ENCODE results near the gene ATAD3C.

ATAD3C gene

DNA sequence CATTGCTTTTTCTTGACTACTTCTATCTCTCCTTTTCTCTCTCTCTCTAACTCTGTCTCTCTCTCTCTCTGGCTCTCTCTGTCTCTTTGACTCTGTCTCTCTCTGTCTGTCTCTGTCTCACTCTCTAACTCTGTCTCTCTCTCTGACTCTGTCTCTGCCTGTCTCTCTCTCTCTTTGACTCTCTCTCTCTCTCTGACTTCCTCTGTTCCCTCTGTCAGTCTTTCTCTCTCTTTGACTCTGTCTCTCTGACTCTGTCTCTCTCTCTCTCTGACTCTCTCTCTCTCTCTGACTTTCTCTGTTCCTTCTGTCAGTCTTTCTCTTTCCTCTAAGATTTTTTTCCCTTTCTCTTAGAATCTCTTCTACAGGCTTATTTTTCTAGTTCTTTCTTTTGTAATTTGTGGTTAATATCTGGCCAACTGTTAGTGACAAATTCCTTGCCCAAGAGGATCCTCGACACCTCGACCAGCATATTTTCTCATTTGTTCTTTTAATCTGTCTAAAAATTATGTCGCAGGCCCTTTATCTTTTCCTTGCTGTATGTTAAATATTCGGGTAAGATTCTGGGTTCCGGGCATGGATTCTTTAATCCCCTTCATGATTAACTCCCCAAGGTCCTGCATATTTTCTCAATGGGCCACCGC lies at the start of gene ATAD3C:
ATAD3C (plus strand) TSS at position 591 of the 641 bp plus-strand sequence. CDS start 995 bp downstream, outside the sequence.
- TF ChIP-seq, protein P1, sequence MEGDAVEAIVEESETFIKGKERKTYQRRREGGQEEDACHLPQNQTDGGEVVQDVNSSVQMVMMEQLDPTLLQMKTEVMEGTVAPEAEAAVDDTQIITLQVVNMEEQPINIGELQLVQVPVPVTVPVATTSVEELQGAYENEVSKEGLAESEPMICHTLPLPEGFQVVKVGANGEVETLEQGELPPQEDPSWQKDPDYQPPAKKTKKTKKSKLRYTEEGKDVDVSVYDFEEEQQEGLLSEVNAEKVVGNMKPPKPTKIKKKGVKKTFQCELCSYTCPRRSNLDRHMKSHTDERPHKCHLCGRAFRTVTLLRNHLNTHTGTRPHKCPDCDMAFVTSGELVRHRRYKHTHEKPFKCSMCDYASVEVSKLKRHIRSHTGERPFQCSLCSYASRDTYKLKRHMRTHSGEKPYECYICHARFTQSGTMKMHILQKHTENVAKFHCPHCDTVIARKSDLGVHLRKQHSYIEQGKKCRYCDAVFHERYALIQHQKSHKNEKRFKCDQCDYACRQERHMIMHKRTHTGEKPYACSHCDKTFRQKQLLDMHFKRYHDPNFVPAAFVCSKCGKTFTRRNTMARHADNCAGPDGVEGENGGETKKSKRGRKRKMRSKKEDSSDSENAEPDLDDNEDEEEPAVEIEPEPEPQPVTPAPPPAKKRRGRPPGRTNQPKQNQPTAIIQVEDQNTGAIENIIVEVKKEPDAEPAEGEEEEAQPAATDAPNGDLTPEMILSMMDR (IDR thresholded peaks at IDR 0.05) = no peak

- TF ChIP-seq, protein P1 (IDR thresholded peaks at IDR 0.05) = no peak
Observed at GRCh38 chr1:1399872-1400575, 49.5 kb upstream of the ATAD3C start.

DNA sequence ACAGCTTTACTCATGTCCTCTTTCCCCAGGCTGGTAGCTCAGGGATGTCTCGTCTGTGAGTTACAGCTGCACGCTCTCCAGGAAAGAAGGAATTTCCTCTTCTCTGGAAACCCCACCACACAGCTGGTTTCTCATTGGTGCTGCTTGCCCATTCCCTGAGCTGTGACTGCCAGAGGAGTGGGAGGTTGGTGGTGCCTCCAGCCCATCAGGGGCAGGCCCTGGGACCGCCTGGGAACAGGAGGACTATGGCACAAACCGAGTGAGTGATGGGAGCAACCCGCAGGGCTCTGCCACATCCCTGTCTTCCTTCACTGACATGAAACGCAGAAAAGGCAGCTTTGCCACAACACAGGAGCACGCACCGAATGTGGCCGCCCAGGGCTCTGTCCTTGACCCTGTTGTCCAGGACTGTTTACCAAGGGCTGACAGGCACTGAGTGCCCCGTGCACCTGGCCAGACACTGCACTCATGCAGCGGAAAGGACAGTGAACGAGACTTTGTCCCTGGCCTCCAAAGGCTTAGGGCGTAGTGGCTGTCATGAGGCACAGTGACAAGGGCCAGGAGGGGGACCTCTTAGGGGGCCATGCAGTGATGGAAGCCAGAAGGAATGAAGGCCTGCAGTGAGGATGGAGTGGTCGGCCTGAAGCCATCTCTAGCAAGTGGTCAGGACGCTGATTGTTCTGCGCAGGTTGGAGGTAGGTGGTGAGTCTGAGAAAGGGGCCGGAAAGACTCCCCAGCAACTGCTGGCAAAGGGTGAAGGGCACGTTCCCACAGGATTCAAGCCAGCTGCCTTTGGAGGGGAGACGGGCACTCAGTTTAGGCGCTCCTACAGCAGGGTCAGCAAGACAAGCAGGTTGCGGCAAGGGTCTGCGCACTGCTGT lies 48.7 kb upstream of the ATAD3C start:
- TF ChIP-seq, protein P1 (IDR thresholded peaks at IDR 0.05) = no peak

- TF ChIP-seq, protein P1 (IDR thresholded peaks at IDR 0.05) = no peak
Observed at GRCh38 chr1:1401457-1402010, 48.0 kb upstream of the ATAD3C start.

- TF ChIP-seq, protein P1 (IDR thresholded peaks at IDR 0.05) = peak; percentile 80
Observed at GRCh38 chr1:1402072-1402900, 47.2 kb upstream of the ATAD3C start.

- TF ChIP-seq, protein P1 (IDR thresholded peaks at IDR 0.05) = no peak
Observed at GRCh38 chr1:1403653-1404052, 45.8 kb upstream of the ATAD3C start.
